Activated naive CD4-positive, alpha-beta T cell treated with anti-CD3 and anti-CD28 coated beads, Interleukin-2, amount 50 U/mL, for 72 hours (primary cell): ENCODE data around the gene ADAM30. TPM values are rescaled to one million over a fixed set of nuclear protein-coding genes. Genes with fewer than 3 reads are reported as not detected.

ENCODE experiments used
- ATAC-seq, 2 donors: fragments of 150-1000 bp; cut with Tn5 transposase; 2 replicates each; pipeline ENCODE4 v1.10.0; 2021; ENCODE audit warnings: mild to moderate bottlenecking in 2 of 2, moderate library complexity in 2 of 2
- DNase-seq, 2 donors: peaks; one replicate each; pipeline ENCODE4 v3.0.0; 2021 to 2022; ENCODE audit warnings: low spot score in 2 of 2
- H3K27ac Mint-ChIP-seq, 2 donors: one replicate each; pipeline ENCODE4 v1.8.0; 2022; ENCODE audit warnings: mild to moderate bottlenecking in 2 of 2, mixed read lengths in 2 of 2
- H3K36me3 Mint-ChIP-seq, 2 donors: one replicate each; pipeline ENCODE4 v1.8.0; 2022; ENCODE audit warnings: mixed read lengths in 2 of 2
- H3K9me3 Mint-ChIP-seq, 2 donors: one replicate each; pipeline ENCODE4 v1.8.0; 2022; ENCODE audit warnings: mixed read lengths in 2 of 2
- total RNA-seq, 2 donors: library from RNA; stranded (reverse); gene quantifications; one replicate each; pipeline ENCODE4 v1.2.3, GENCODE V29; 2022

Gene ADAM30
- total RNA-seq, 2 donors from 2014 or later: not detected

DNA sequence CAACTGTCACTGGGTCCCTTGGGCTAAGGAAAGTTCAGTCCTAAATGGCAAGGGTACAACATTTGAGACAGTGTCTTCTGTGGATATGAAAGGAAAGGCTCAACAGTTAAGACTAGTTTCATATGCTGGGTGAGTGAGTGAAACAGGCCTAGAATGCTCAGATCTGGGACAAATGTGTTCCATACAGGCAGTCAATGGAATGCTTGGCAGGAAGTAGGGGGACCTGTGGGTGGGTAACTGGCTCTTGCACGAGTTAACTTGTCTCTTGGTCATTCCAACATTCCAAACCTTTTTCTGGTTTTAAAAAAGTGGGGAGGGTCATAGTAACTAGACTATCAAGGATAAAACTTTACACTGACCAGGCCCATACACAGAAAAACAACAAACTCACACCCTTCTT is 17.8 kb upstream of the ADAM30 start:
- H3K36me3 Mint-ChIP-seq: peaks cover 17 to 22% of the 10 kb centered on the region in 2 donors
- H3K9me3 Mint-ChIP-seq: no peaks in the 10 kb centered on the region
- ATAC-seq (no peak), DNase-seq (no peak)
- no peak overlapping the region for H3K27ac Mint-ChIP-seq

DNA sequence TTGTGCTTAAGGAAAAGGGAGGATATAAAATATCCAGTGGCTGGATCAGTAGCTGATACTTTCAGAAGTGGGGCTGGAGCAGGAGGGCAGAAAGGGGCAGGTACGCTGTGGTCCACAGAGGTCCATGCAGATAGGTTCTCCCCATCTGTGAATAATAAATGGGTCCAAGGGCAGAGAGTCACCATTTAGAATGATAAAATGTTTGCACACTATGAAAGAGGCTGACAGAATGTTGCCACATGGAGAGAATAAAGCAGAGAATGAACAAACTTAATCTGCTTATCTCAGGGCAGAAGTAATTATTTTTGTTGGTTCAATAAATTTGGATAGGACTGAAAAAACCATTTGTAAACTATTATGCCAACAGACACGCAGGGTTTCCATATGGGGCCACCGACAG is 16.6 kb upstream of the ADAM30 start:
- Mint-ChIP-seq H3K36me3 (peaks cover 17 to 22% of the 10 kb centered on the region in 2 donors), H3K9me3 (no peaks in the 10 kb centered on the region), H3K27ac (no peak overlapping the region)
- DNase-seq (no peak), ATAC-seq (no peak)

DNA sequence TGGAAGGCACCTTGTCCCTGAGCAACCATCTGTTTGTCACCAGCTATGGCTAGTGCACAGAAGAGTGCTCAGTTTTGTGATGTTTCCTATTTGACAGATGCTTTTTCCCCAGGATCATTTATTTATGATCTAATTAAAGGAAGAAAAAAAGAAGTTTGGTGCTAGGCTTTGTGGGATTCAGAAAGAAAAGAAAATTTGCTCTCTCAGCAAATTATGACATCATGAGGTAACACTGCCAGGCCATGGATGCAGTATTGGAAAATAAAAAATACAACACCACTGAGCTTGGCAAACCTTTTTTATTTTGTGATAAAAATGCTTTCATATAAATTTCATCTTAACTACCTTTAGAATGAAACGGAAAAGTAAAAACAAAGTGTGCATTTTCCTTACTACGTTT is 15.5 kb upstream of the ADAM30 start:
- Mint-ChIP-seq H3K36me3 (peaks cover 17 to 19% of the 10 kb centered on the region in 2 donors), H3K27ac (no peak overlapping the region), H3K9me3 (no peaks in the 10 kb centered on the region)
- DNase-seq (no peak), ATAC-seq (no peak)

DNA sequence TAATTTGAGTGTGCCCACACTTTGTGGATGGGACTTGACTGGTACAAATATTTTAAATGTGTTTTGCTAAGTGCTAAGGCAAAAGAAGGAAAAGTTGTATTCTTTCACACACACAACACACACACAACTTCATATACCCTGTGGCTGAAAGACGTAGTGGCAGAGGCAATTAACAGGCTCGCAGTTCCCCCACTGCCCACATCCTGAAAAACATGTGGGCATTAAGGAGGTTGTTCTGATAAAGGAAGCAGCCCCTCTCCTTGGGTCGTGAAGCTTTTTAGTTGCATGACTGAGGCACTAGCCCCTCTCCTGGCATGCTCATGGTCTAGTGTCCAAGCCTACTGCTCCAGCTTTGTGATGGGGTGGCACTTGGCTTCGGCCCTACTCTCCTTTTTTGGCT is 14.3 kb upstream of the ADAM30 start:
- no peak for DNase-seq
- Mint-ChIP-seq H3K27ac (no peak overlapping the region), H3K36me3 (peaks cover 7 to 18% of the 10 kb centered on the region in 2 donors), H3K9me3 (peaks cover 6% of the 10 kb centered on the region in 2 donors)
- ATAC-seq: no peak

DNA sequence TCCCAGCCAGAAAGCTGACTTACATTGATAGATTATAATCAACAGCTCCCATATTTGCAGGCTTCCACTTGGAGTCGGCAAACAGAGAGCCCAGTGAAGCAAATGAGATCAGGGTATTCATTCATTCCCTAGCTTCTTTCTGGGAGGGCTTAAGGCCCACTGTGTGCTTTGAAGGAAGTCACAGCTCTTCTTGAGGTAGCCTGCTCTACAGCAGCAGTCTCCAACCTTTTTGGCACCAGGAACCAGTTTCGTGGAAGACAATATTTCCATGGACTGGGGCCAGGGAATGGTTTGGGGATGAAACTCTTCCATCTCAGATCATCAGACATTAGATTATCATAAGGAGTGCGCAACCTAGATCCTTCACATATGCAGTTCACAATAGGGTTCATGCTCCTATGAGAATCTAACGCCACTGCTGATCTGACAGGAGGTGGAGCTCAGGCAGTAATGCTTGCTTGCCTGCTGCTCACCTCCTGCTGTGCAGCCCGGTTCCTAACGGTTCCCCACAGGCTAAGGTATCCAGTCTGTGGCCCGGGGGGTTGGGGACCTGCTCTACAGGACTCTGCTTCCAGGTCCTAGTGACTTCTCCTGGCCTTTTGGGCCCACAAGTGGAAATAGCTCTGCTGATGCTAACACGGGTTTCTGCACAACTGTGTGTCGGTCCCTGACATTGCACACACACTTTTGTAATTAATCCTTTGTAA is 13.7 kb upstream of the ADAM30 start:
- ATAC-seq (no peak), DNase-seq (no peak)
- H3K27ac Mint-ChIP-seq: no peak overlapping the region
- H3K36me3 Mint-ChIP-seq: peaks cover 2 to 14% of the 10 kb centered on the region in 2 donors
- peaks cover 7 to 9% of the 10 kb centered on the region in 2 donors for H3K9me3 Mint-ChIP-seq

DNA sequence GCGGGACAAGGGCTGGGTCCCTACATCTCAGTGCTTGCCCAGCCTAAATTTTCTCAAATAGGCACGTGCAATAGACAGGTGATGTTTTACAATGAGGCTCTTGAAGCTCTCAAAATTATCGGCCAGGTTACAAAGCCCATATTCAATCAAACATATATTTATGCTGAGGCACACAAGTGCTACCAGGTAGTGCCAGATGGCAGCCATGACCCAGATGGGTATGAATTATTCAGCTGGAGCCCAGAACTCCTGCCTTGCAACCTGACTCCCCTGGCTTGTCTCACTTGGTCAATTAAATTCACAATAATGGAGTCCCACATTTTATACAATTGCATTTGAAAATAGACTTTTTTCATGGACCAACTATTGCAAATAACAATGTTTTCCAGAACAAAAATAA is 12.3 kb upstream of the ADAM30 start:
- peaks cover 0 to 8% of the 10 kb centered on the region in 2 donors for H3K36me3 Mint-ChIP-seq
- ATAC-seq (no peak), DNase-seq (no peak)
- H3K9me3 Mint-ChIP-seq: peaks cover 11 to 12% of the 10 kb centered on the region in 2 donors
- H3K27ac Mint-ChIP-seq: no peak overlapping the region

DNA sequence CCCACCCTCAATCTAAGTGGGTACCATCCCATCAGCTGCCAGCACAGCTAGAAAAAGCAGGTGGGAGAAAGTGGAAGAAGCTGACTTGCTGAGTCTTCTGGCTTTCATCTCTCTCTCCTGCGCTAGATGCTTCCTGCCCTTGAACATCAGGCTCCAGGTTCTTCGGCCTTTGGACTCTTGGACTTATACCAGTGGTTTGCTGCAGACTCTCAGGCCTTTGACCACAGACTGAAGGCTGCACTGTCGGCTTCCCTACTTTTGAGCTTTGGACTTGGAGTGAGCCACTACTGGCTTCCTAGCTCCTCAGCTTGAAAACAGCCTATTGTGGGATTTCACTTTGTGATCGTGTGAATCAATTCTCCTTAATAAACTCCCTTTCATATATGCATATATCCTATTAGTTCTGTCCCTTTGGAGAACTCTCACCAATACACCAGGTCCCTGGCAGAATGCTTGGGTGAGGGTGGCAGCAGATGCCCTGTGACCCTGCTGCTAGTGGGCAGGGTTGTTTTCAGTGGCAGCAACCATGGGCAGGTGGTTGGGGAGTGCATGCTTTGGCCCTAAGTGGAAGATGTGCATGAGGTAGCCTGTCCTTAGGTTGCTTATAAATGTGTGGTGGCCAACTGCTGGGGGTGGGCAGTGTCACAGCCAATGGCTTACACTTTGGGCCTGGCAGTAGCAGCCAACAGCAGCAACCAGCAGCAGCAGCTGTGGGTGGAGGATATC is 10.8 kb upstream of the ADAM30 start:
- ATAC-seq (no peak), DNase-seq (no peak)
- Mint-ChIP-seq H3K36me3 (peaks cover 0 to 8% of the 10 kb centered on the region in 2 donors), H3K27ac (peak overlapping the region in 1 of 2 donors; percentile 76), H3K9me3 (peaks cover 11 to 12% of the 10 kb centered on the region in 2 donors)

DNA sequence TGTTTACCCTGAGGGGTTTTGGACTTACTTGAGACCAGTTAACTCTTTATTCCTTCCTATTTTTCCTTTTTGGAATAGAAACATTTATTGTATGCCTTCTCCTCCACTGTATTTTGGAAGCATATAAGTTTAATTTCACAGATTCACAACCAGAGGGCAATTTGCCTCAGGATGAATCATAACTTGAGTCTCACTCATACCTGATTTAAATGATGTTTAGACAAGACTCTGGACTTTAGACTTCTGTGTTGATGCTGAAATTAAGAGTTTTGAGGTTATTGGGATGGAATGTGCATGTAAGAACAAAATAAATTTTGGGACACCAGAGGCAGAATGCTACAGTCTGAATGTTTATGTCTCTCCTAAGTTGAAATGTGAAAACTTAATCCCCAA is 7.1 kb upstream of the ADAM30 start:
- H3K9me3 Mint-ChIP-seq: peaks cover 11 to 12% of the 10 kb centered on the region in 2 donors
- H3K27ac Mint-ChIP-seq: no peak overlapping the region
- no peak for ATAC-seq
- H3K36me3 Mint-ChIP-seq: peaks cover 0 to 8% of the 10 kb centered on the region in 2 donors
- DNase-seq: no peak

DNA sequence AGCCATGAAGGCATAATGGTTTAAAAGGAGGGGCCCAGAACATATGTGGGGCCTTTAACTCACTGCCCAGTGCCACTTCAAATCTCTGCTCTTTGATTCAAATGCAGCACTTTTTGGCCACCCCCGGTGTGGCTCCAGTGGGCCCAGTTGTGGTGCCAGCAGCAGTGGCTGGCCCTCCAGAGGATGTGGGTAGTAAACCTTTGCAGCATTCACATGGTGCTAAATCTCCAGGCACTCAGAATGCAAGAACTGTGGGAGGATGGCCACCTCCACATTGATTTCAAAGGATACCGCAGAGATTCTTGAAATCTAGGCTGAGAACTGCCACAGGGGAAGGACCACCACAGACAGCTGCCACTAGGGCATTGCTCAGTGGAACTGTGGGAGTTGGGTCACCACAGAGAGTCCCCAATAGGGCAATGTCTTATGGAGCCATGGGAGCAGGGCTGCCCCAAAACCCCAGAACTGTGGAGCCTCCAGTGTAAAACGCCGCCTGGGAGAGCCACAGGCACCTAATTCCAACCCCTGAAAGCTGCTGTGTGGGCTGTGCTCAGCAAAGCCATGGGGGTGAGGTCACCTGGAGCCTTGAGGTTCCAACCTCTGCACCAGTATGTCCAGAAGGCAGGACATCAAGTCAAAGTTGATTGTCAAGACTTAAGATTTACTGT is 6.6 kb upstream of the ADAM30 start:
- ATAC-seq (no peak), DNase-seq (no peak)
- Mint-ChIP-seq H3K27ac (no peak overlapping the region), H3K9me3 (peaks cover 11 to 12% of the 10 kb centered on the region in 2 donors), H3K36me3 (peaks cover 0 to 8% of the 10 kb centered on the region in 2 donors)

DNA sequence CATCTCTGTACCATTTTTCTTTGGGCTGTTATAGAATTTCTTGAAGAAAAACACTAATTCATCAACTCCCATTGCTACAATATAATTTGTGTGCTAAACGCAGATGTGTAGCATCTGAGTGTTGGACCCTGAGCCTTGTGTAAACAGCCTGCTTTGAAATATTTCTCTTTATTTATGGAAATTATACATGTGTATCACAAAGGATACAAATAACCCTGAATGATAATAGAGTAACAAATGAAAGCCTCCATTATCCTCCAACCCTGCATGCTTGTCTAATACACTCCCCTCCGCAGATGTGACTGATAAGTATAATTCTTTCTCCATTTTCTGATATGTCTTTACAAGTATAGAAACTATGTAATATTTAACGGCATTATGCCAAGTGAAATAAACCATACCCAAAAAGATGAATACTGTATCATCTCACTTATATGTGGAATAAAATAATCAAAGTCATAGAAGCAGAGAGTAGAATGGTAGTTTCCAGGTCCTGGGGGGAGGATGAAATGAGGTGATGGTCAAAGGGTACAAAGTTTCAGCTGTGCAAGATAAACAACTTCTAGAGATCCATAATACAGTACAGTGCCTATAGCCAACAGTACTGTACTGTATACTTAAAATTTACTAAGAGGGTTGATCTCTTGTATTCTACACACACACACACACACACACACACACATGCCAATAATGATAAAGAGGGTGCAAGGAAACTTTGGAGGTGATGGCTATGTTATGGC is 2.8 kb upstream of the ADAM30 start:
- ATAC-seq (no peak), DNase-seq (no peak)
- Mint-ChIP-seq H3K27ac (no peak overlapping the region), H3K36me3 (no peaks in the 10 kb centered on the region), H3K9me3 (no peaks in the 10 kb centered on the region)

DNA sequence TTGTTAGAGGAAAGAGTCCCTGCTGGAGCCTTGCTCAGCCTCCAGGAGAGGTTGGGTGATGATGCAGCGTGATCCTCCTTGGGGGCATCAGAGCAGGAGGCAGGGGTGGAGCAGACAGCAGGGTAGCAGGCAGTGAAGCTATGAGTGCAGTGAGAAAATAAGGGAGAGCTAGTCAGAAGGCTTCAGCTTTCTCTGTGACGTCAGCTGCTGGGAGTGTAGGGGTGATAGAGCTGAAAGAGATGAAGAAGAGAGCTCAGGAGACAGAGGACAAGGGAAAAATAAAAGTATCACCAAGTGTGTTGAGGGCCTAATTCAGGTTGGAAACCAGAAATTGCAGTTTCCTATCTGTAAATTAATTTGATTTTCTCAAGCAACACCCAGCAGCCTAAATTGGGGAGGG is 2.2 kb upstream of the ADAM30 start:
- ATAC-seq (no peak), DNase-seq (no peak)
- Mint-ChIP-seq H3K9me3 (no peaks in the 10 kb centered on the region), H3K27ac (no peak overlapping the region), H3K36me3 (no peaks in the 10 kb centered on the region)

DNA sequence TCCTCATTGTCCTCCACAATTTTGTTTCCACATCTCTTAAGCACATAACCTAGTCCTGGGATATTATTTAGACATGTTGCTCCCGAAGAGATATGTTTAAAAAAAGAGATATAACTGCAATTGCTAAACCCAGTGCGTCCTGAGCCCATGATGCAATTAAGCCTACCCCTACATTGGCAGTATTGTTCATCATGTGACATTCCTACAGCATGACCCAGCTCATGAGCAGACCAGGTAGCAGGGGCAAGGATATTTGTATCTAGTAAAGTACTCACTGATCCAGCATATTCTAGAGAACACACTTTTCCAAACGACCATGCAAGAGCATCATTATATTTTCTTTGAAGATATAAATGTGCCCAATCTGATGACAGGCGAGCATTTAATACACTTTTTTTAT is 1.2 kb downstream of the ADAM30 start:
- H3K9me3 Mint-ChIP-seq: no peaks in the 10 kb centered on the region
- H3K36me3 Mint-ChIP-seq: no peaks in the 10 kb centered on the region
- no peak overlapping the region for H3K27ac Mint-ChIP-seq
- DNase-seq: no peak
- ATAC-seq: no peak

DNA sequence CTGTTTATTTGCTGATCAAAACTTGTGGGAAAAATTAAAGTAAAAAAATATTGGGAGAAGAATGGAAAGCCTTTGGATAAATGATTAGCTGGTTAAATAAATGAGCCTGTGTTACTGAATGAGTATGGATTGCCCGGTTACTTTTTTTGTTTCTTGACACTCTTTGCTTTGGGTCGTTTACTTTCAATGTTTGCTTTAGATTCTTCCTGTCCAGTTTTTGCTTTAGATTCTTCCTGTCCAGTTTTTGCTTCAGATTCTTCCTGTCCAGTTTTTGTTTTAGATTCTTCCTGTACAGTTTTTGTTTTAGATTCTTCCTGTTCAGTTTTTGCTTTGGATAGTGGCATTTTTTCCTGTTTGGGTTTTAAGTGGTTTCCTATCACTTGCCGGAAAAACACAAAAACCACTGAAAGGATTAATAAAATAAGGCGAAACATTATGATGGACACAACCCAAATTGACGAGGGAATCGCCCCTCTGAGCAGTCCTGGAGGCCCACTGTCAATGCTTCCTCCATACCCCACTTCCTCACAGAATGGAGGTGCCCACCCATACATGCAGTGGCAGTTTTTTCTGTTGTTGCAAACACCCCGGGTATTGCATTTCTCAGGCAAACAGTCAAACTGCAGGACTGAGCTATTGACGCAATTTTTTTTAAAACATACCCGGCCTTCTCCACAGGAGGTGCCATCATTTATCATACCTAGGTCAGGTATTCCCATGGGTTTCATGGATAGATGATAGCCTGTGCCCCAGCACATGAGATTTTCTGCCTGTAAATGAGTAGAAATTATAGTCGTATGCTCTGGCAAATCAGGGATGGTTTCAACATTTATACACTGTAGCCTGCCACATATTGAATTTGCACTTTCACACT is 2.3 kb downstream of the ADAM30 start:
- Mint-ChIP-seq H3K36me3 (no peaks in the 10 kb centered on the region), H3K27ac (no peak overlapping the region), H3K9me3 (no peaks in the 10 kb centered on the region)
- DNase-seq: no peak
- no peak for ATAC-seq

DNA sequence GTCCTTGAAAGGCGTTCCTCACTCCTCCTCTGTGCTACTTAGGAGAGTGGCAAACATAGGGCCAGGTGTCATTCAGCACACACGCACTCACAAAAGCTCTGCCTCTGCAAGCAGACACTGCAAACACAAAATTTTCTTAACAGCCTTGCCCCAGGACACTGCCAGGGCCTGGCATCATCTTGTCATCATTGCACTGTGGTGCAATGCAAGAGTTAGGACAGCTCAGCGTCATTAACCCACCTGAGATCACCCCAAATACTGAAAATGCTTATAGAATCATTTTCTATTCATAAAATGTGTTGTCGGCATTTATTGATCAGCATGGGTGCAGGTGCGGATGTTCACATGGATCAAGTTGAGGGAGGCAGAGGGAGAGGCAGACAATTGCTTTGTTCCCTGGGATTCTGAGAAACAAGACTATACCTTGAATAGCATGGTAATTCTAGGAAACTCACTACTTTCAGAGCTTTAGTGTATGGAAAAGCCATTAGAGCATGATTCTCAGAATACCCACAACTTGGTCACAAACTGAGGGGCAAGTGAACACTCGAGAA is 3.0 kb downstream of the ADAM30 start:
- Mint-ChIP-seq H3K36me3 (peaks cover 5 to 7% of the 10 kb centered on the region in 2 donors), H3K27ac (no peak overlapping the region), H3K9me3 (peaks cover 0 to 3% of the 10 kb centered on the region in 2 donors)
- DNase-seq (no peak), ATAC-seq (peak in 1 of 2 donors; percentile 56)

DNA sequence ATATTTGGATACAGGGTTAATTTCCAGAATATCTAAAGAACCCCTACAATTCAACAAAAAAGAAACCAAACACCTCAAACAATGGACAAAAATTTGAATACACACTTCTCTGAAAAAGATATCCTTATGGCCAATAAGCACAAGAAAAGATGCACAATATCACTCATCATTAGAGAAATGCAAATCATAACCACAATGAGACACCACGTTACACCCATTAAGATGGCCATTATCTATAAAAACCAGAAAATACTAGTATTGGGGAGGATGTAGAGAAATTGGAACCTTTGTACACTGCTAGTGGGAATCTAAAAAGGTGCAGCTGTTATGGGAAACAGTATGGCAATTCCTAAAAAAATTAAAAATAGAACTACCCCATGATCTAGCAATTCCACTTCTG is 4.9 kb downstream of the ADAM30 start:
- ATAC-seq (no peak), DNase-seq (no peak)
- Mint-ChIP-seq H3K36me3 (peaks cover 12 to 14% of the 10 kb centered on the region in 2 donors), H3K27ac (no peak overlapping the region), H3K9me3 (peaks cover 0 to 8% of the 10 kb centered on the region in 2 donors)

DNA sequence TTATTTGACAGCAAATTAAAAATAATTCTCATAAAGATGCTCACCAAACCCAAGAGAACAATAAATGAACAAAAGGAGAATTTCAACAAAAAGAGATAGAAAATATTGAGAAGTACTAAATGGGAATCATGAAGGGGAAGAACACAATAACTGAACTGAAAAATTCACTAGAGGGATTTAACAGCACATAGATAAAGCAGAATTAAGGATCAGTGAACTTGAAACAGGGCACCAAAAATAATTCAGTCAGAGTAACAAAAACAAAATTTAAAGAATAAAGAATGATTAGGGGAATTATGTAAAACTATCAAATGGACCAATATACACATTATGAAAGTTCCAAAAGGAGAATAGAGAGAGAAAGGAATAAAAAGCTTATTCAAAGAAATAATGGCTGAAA is 7.8 kb downstream of the ADAM30 start:
- Mint-ChIP-seq H3K9me3 (peaks cover 0 to 8% of the 10 kb centered on the region in 2 donors), H3K27ac (no peak overlapping the region), H3K36me3 (peaks cover 12 to 14% of the 10 kb centered on the region in 2 donors)
- ATAC-seq (no peak), DNase-seq (no peak)
